Stimulated activated CD4-positive, alpha-beta T cell treated with anti-CD3 and anti-CD28 coated beads, Interleukin-4, amount 100 ng/mL, for 48 hours (primary cell): ENCODE results near the gene SHB.
A peak's percentile ranks its signal among the peaks of the same experiment; 100 is the strongest.

Experiments used
- DNase-seq, 2 donors: peaks; one replicate each; pipeline ENCODE4 v3.0.0-alpha.2; 2020; ENCODE audit warnings: low read depth in 2 of 2

Gene SHB

DNA sequence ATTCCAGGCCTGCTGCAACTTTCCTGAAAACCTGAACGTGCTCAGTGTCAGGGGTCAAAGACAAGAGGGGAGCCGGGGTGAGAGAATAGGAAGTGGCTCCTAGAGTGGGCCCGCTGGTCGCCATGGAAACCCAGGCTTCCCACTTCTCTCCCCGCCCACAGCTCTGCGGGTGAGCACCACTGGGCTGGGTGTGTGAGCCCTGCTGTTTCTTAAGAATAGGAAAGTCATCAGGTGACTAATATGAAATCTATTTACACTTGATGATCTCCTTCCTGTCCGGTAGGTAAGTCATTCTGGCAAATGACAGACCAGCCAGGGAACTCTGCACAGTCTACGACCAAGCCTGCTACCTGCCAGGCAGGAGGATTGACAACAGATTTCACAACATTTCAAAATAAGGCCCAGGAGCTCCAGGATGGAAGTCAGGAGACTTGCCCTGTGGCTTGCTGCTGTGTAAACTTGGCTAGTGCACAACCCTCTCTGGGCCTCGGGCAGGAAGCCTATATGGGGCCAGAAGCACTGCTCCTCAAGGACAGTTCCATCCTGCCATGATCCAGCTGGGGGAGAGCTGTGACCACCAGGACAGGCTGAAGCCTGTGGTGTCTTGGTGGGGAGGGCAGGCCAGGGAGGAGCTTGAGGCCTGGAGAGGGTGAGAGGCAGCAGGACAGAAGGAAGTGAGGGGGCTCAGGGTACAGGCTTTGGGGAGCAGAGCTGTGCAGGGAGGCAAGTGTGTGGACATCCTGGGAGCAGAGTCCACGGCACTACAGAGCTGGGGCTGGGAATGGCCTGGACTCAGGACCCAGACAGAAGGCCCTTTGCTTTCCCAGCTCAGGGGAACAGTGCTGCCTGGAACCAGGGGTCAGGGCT is 60.6 kb downstream of the SHB start:
- DNase-seq = peak; percentile 61 to 73

DNA sequence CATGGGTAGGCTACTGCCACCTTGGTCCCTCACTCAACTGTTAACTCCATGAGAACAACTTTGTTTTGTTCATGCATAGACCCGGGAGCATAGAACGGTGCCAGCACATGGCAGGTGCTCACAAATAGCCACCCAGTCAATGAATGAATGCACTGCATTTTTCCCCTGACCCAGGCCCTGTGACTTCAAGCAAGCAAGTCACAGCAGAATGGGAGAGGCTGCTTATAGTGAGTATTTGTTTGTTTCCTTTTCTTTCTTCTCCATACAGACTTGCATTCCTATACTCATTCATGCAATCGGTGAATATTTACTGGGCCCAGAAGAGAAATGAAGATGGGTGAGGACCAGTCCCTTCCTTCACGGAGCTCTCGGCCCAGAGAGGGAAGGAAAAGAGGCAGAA is 62.0 kb downstream of the SHB start:
- no peak for DNase-seq

DNA sequence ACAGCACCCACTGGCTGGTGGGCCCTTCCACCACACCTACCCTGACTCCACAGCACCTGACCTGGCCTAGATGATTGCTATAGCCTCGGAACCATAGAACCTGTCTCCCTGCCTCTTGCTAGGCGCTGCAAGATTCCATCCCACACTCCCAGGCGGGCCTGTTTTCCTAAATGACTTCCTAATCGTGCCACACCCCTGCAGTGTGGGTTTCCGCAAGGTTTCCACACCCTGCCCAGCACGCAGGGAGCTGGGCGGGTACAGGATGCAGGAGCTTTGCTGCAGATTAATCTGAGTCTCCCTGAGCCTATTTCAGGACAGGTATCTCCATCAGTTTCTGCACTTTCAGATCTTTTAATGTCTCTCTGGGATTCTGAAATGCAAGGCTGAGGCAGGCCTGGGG is 62.9 kb downstream of the SHB start:
- DNase-seq = no peak

DNA sequence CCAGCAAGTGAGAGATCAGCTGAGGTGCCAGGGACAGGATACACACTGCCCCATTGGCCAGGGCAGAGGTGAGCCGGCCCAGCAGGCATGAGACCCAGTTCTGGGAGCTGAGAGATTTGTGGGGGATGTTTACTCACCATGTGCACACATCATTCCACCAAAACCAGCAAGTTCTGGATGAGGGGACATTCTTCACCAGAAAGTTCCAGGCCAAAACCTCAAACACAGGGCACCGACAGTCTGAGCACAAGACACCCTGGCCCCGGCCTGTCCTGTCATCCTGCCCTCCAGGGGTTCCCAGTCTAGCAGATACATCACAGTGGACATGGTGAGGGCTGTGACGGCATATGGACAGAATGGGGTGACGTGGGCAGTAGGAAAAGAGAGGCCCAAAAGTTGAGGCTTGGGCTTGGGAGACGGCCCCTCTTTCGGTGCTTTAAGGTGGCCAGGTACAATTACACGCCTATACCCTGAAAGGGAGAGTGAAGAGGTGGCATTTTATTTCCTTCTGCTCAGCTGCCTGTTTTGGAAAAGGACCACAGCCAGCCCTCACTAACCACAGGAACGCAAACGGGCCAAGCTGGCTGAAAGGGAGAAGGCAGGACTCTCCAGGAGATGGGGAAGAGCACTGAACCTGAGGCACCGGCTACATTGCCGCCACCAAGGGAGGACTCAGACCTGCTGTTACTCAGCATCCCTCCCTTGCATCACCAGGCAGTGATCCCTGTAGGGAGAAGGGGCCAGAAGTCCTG is 64.0 kb downstream of the SHB start:
- no peak for DNase-seq

DNA sequence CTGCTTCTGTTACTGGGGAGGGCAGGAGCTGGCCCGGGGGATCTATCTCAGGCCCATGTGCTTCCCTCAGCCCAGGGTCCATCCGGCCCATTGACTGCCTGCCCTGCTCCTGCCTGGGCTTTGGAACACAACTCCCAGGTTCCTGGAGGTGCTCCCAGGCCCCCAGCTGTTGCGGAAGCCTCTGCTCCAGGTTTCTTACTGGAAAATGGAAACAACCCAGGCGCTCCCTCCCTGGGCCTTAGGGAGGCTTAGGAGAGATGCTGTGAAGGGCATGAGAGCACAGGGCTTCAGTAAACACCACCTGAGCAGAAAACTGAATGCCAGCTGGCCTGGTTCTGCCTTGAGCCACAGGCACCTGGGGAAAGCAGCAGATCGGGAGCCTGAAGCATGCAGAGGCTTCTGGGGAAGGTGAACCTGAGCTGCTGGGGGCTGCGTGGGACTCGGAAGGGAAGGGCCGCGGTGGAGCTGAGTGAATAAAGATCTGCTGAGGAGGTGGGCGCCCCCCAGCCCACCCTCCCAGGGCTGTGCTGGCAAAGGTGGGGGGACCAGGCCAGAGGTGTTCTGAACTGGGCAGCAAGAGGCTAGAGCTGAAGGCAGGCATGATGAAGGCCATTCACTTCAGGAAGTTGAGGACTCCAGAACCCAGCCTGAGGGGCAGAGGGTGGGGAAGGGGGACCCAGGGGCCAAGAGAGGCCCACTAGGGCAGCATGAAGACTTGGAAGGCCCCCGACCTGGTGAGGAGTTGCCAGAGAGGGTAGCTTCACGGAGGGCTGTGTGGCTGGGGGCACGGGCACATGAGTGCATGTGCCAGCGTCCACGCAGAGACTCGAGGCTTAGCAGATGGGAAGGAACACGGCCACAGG is 64.8 kb downstream of the SHB start:
- no peak for DNase-seq

DNA sequence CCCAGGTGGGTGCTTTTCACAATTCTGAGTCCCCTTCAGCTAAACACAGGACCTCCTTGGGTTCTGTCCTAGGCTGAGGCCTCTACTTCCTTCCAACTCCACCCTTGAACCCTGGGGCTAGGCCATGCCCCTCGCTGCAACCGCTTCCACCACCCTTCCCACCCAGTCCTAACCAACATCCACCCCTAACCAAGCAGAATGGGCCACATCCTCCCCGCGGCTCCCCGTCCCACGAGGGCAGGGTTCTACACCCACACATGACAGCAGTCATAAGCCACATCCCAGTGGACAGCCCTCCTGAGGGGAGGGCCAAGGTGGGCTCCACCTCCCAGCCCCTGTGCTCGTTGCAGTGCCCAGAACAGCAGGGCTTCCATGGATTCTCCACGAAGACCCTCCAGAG is 65.8 kb downstream of the SHB start:
- no peak for DNase-seq

DNA sequence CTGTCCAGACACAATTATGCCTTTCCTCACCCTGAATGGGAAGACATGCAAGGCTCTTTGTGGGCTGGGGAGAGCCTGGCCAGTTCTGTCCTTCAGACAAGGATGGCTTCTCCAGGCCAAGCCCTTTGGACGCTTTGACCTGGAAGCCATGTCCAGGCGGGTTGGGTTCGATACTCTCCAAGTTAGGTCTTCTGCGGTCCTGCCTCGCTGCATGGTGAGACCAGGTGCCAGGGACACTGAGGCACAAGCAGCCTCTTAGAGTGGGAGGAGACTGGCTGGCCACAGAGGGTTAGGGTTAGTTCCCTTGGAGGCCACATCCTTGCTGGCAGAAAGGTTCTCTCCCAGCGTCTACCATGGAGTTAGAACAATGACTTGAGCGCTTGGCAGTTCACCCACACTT is 67.6 kb downstream of the SHB start:
- DNase-seq = no peak

DNA sequence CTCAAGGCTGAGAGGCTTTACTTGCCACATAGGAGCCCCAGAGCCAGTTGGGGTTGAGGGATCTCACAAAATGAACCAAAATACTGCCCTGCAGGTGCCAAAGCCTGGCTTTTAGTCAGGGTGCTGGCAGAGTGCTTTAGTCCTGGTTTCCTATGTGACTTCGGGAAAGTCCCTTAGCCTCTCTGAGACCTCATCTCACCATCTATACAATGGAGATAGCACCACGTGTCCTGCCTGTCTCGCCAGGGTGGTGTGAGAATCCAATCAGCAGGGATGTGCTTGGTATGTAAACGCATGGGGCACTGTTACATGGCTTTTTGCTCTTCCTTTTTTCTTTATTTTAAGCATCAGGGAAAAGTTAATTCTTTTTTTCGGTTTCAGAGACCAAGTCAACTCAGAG is 68.3 kb downstream of the SHB start:
- DNase-seq = no peak

DNA sequence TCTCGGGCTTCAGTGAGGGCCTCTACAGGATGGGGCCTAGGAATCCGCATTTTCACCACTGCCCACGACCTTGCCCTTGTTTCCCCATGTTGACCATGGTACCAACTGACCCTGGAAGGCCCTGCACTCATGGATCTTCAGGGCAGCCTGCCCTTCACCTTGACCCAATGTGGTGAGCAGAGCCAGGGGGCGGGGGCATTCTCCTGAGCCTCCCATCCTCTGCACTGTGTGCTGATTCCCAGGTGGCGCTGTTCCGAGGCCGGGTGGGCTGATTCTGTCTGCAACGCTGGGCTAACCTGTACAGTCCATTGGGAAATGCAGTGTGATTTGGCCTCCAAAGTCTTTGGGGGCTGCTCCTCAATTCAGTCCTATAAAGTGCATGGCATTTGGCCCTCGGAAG is 68.7 kb downstream of the SHB start:
- DNase-seq = no peak

DNA sequence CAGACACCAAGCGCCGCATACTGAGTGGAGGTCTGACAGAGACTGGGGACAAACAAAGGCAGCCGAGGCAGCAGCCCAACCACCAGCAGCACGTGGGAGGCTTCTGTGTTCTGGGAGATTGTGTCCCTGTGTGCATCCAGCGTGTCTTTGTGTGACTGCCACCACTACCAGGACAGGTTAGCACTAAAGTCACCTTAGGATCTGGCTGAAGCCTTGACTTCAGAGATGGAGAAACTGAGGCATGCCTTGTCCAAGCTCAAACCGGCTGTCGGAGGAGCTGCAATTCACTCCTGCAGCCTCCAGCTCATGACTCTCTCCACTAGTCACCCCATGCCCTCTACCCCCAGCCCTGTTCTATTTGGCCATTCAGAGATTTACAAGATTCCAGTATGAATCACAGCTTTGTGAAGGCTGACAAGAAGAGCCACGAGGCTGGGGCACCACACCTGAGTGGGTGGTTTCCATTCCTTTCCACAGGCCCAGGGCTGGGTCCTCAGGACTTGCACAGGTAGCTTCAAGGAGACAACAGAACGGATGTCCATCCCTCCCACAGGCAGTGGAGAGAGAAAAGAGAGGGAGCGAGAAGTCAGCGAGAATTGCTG is 69.3 kb downstream of the SHB start:
- no peak for DNase-seq

DNA sequence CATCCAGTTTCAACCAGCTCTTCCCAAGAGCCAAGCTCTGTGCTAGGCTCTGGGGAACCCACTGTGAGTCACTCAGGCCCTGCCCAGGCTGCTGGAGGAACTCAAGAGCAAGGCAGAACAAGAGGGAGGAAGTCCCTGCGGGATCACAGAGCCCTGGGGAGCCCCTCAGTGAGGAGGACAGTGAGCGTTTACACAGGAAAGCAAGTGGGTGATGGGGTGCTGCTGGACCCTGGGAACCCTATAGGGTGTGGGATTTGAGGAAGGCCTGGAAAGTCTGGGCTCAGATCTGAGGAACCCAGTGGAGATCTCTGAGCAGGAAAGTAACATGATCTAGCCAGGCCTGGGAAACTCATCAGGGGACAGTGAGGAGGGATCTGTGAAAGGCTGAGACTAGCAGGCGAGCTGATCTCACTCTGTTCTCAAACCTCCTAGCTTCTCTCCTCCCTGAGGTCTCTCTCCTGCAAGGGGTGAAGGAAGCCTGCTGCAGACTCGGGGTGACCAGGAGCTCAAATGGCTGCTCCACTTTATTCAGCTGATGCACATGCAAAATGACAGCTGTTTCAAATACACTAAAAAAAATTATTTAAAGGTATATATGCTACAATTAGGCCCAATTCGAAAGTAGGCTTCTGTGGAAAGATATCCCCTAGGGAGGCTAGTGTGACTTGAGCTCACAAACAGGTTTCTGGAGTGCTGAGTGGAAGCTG is 70.0 kb downstream of the SHB start:
- no peak for DNase-seq

DNA sequence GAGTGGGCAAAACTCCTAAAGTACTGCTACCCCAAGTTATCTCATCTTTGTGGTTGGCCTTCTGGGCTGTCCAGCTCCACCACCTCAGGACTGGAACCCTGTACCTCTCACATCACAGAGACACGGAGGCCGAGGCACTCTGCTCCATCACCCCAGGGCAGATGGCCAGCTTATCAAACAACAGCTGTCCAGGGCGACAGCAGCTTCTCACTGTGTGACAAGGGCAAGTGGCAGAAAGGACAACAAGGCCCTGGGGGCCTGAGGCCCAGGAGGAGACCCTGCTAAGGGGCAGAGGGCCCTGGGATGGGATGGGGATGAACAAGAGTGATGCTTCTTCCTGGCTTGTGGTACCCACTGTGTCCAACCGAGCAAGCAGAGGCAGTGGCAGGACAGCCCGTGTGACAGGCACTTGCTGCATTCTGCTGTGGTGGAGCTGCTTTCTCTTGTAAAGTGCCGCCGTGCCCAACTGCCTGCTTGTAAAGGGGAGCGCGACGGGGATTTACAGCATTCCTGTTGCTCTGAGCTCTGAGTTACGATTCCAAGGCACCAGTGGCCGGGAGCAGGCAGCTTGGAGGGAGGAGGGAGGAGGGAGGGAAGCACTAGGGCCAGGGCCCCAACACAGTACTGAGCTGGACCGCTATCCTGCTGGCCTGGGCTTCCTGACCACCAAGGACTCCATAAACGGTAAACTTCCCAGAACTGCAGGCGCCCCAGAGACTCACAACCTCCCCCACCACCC is 71.2 kb downstream of the SHB start:
- no peak for DNase-seq

DNA sequence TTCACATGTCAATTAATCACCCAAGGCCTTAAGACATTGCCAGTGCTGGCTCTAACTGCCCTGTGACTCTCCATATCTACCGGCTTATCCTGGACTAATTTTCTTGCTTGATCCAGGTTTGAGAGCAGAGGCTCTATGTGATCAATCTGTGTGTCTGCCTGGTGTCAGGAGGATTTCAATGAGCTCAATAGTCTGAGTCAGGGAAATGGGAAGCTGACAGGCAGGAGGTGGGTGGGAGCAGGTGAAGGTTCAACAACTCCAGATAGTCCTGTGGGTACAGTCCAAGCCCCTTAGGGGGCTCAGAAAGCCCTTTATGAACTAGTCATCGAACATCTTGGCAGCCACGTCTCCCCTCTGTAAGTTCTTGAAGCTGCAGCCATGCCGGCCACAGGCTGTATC is 72.2 kb downstream of the SHB start:
- DNase-seq = no peak

DNA sequence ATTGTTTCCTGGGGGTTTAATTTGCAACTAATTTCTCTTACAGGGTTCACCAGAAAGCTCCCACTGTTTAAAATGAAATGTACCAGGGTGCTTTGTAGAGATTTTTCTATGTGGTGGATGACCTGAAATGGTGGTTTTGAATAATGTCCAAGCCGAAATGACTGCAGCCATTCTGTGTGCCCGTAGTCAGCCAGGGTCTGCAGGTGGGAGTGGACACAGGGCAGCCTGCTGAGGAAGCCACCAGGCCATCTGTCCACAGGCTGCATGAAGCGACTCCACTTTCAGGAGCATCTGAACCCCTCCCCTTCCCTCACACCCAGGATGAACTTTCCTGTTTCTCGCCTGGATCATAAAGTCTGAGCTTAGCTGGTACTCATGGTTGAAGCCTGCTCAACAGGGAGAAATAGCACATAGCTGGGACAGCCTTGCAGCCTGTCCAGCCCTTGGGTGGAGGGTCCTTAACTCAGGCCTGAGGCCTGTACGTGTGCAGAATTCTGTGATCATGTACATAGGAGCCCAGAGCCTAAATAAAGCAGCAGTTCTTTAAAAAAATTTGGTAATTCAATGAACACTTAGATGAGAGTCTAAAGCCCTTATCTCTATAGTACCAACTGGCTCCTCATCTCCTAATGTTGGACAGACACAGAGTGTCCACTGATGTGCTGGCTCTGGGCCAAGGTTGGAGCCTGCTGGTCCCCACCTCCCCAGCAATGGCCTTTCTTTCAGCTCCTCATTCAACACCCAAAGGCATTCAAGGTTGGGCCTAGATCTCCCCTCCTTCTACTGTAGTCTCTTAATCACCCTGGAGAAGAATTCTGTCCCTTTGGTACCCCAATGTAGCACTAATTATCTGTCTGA is 72.8 kb downstream of the SHB start:
- no peak for DNase-seq

DNA sequence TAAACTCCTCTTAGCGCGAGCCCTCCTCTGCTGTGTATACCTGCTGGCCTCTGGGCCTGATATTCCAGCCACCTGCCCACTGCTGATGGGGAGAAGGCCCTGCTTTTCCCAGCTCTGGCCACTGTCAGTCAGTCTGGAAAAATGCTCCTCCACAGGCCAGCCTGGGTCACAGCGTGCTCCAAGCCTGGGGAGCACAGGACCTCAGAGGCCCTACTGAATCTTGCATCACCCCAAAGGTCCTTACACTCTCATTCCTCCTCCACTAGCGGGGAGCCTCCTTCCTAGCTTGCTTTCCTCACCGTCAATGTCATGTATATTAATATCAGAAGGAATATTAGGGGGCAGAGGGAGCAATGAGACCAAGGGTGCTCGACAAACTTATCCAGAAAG is 73.7 kb downstream of the SHB start:
- no peak for DNase-seq

DNA sequence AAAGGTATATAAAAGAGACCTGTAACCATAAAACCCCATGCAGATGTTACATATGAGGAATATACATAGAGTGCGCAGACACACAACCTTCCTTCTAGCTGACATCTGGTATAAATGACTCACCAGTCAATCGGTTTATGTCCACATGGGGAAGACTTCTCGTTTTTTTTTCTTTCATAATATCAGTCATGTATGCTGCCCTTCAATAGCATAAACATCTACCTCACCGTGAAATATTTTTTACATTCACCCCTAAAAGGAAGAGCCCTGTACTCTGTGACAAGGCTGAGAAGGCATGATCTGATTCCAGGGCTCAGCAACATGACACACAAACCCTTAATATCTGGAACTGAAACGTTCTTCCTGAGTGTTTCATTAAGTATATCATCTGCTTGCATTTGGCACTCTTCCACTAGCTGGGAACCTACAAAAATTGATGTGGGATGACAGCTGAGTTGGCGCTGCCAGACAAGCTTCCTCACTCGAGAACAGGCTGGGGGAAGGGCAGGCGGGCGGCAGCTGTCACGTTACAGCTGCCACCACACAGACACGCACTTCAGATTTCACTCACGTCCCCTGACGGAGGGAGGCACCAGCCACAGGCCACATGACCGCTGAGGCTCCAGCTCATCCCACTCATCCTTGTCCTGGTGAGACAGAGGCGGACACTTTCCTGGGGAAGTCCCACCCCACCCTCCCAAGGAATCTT is 74.2 kb downstream of the SHB start:
- peak; percentile 30 to 51 for DNase-seq

DNA sequence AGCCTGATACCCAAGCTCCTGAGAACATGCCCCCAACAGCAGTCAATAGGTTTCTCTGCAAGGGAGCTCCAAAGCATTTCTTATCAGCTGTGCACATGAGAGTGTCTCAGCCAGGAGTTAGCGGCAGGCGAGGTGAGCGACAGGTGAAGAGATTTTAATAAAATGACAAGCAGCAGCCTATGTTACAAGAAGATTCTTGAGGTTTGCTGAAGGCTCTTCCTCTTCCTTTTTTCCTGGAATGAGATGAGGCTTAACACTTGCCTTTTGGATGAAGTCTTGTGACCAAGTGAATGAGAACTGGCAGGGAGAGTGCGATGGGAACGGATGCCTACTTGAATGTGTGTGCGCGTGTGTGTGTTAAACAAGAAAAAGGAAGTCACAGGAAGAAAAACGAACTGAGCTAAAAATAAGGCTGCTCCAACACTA is 76.1 kb downstream of the SHB start:
- DNase-seq = no peak

DNA sequence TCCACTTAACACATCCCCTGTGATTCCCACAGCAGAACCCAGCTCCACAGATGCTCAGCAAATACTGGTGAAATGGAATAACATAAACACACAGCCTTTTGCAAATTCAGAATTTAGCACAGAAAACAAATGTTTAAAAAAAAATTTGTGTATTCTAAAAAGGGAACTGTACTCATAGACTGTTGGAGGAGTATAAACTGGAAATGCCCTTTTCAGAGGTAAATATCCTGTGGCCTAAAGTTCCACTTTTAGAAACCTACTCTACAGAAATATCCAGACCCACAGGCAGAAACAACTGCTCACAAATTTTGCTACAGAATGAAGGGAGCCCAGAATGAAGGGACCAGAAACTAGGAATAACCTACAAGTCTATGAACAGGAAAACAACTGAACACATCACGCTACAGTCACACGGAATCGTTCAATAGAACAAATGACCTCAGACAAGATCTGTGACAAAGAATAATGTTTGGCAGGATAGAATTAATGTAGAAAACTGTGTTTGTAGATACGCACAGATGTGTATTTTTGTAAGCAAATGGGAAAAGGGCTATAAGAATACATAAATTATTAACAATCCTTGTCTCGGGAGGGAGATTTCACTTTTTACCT is 78.5 kb downstream of the SHB start:
- DNase-seq = no peak

DNA sequence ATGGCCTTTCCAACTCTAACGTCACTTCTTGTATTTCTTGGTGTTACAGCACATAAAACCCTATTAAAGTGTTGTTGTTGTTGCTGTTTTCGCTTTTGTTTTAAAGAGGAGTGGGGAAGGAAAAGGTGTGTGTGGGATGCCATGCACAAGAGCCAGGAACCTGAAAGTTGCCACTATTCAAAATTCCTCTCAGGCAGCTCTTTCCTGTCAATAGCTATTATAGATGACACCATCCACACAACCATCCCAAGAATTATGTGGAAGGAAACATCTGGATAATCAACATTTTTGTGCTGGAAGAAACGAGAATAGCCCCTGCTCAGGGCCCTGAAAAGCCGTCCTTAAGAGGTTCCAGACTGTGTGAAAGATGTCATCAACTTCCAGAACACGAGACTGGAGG is 79.3 kb downstream of the SHB start:
- DNase-seq = no peak
